ENCODE data around the gene TTLL3. TPM values are rescaled to one million over a fixed set of nuclear protein-coding genes. Genes with fewer than 3 reads are reported as not detected.

Gene TTLL3
- total and polyA plus RNA-seq, 2 of the 13 experiments (the other 11 are each of a cell fraction or from before 2014, with no cell fraction given) = 9.5 to 51.2 TPM

GRCh38 chr3:9862391-9863057 lies 52.5 kb downstream of the TTLL3 start (continued):
- no peak for TF ChIP-seq CEBPZ (IDR thresholded peaks at IDR 0.05; ENCODE audit: low read length)
- peak; percentile 55; the same call in 1 of the 2 replicates for TF ChIP-seq SAFB2 (CRISPR knock-in tag; IDR thresholded peaks at IDR 0.05; ENCODE audit: borderline replicate concordance, low read depth)
- TF ChIP-seq FOXO4 (CRISPR knock-in tag; conservative IDR thresholded peaks at IDR 0.05) = no peak
- TF ChIP-seq ZNF839 (CRISPR knock-in tag; IDR thresholded peaks at IDR 0.05; ENCODE audit: borderline replicate concordance) = 0 out of 2 replicates have a peak, but pooled peaks have one; percentile 18
- TF ChIP-seq SP2 (CRISPR knock-in tag; IDR thresholded peaks at IDR 0.05) = no peak; the same call in 1 of the 2 replicates
- TF ChIP-seq ZBTB44 (CRISPR knock-in tag; IDR thresholded peaks at IDR 0.05) = no peak
- TF ChIP-seq ZNF343 (CRISPR knock-in tag; IDR thresholded peaks at IDR 0.05) = peak; percentile 61; the same call in 1 of the 2 replicates
- peak; percentile 56; the same call in 1 of the 2 replicates for TF ChIP-seq SP4 (CRISPR knock-in tag; IDR thresholded peaks at IDR 0.05)
- no peak for TF ChIP-seq ZNF558 (CRISPR knock-in tag; IDR thresholded peaks at IDR 0.05; ENCODE audit: borderline replicate concordance)
- peak; percentile 55; the same call in 1 of the 2 replicates for TF ChIP-seq GATAD2A (CRISPR knock-in tag; IDR thresholded peaks at IDR 0.05)
- no peak for TF ChIP-seq ZNF3 (CRISPR knock-in tag; IDR thresholded peaks at IDR 0.05)
- no peak for TF ChIP-seq TGIF2 (CRISPR knock-in tag; IDR thresholded peaks at IDR 0.05)
- TF ChIP-seq CBFB (CRISPR knock-in tag; IDR thresholded peaks at IDR 0.05) = 0 out of 2 replicates have a peak, but pooled peaks have one; percentile 43
- TF ChIP-seq ZNF83 (CRISPR knock-in tag; IDR thresholded peaks at IDR 0.05; ENCODE audit: borderline replicate concordance) = no peak; the same call in 1 of the 2 replicates
- no peak for TF ChIP-seq THAP7 (CRISPR knock-in tag; IDR thresholded peaks at IDR 0.05)
- TF ChIP-seq ZFP36L2 (CRISPR knock-in tag; IDR thresholded peaks at IDR 0.05) = no peak
- TF ChIP-seq HOXD1 (CRISPR knock-in tag; IDR thresholded peaks at IDR 0.05) = no peak
- TF ChIP-seq ZNF468 (CRISPR knock-in tag; IDR thresholded peaks at IDR 0.05) = no peak
- TF ChIP-seq FOXC1 (CRISPR knock-in tag; IDR thresholded peaks at IDR 0.05; ENCODE audit: borderline replicate concordance) = no peak
- TF ChIP-seq ZNF530 (CRISPR knock-in tag; IDR thresholded peaks at IDR 0.05; ENCODE audit: low read depth) = no peak
- TF ChIP-seq ZNF282 (IDR thresholded peaks at IDR 0.05; ENCODE audit: partially characterized antibody) = no peak
- no peak for TF ChIP-seq XRCC5 (optimal IDR thresholded peaks at IDR 0.05; ENCODE audit: low read length)
- TF ChIP-seq ZNF510 (CRISPR knock-in tag; IDR thresholded peaks at IDR 0.05; ENCODE audit: low read depth) = 0 out of 2 replicates have a peak, but pooled peaks have one; percentile 63
- TF ChIP-seq CHD4 (IDR thresholded peaks at IDR 0.05; ENCODE audit: borderline replicate concordance, low read length) = no peak

Measured in HepG2 (cell line).